ENCODE measurements around the gene TM9SF3.

The TM9SF3 gene

GRCh38 chr10:96586419-96587263, at the start of gene TM9SF3:
TM9SF3 (minus strand) TSS chr10:96587012; CDS start chr10:96586835, 177 bp downstream.
- DNase-seq: peak; percentile 52

GRCh38 chr10:96636551-96636950, 49.7 kb upstream of the TM9SF3 start:
- no peak for DNase-seq

GRCh38 chr10:96632974-96633710, 46.3 kb upstream of the TM9SF3 start:
- DNase-seq: no peak

GRCh38 chr10:96627292-96627691, 40.5 kb upstream of the TM9SF3 start:
- DNase-seq: no peak

GRCh38 chr10:96626795-96627194, 40.0 kb upstream of the TM9SF3 start:
- no peak for DNase-seq

GRCh38 chr10:96625173-96625572, 38.4 kb upstream of the TM9SF3 start:
- DNase-seq: no peak

GRCh38 chr10:96622013-96622787, 35.4 kb upstream of the TM9SF3 start:
- no peak for DNase-seq

- no peak for DNase-seq
These were observed 33.3 kb upstream of the TM9SF3 start for GRCh38 chr10:96619796-96620773.

GRCh38 chr10:96619120-96619519, 32.3 kb upstream of the TM9SF3 start:
- no peak for DNase-seq

GRCh38 chr10:96618653-96619052, 31.8 kb upstream of the TM9SF3 start:
- DNase-seq: no peak

GRCh38 chr10:96616961-96617360, 30.1 kb upstream of the TM9SF3 start:
- no peak for DNase-seq

- DNase-seq: peak; percentile 53
These were observed 27.7 kb upstream of the TM9SF3 start for GRCh38 chr10:96614515-96614914.

- DNase-seq: no peak
These were observed 26.8 kb upstream of the TM9SF3 start for GRCh38 chr10:96613576-96613975.

GRCh38 chr10:96612055-96612830, 25.4 kb upstream of the TM9SF3 start:
- no peak for DNase-seq

GRCh38 chr10:96610817-96611216, 24.0 kb upstream of the TM9SF3 start:
- no peak for DNase-seq

- no peak for DNase-seq
These were observed 22.7 kb upstream of the TM9SF3 start for GRCh38 chr10:96609510-96609909.

- no peak for DNase-seq
These were observed 22.0 kb upstream of the TM9SF3 start for GRCh38 chr10:96608805-96609204.

- DNase-seq: no peak
These were observed 21.4 kb upstream of the TM9SF3 start for GRCh38 chr10:96608262-96608661.

GRCh38 chr10:96606946-96607345, 20.1 kb upstream of the TM9SF3 start:
- DNase-seq: no peak

- no peak for DNase-seq
These were observed 19.4 kb upstream of the TM9SF3 start for GRCh38 chr10:96606216-96606615.

- DNase-seq: no peak
These were observed 13.5 kb upstream of the TM9SF3 start for GRCh38 chr10:96600337-96600736.

Measured in SHP77 treated with DMSO at 0.1 percent for 48 hours (cell line).